GM11168 (cell line): ENCODE measurements around the gene PRKG1.

Experiments used
- in situ Hi-C: fragments of 300-500 bp; cut with MboI; formaldehyde crosslinking; loops from one replicate; pipeline ENCODE4 v1.12.0; 2022; ENCODE audit warnings: low sequenced_read_pairs; ENCODE audit not compliant: unreplicated experiment

PRKG1 gene

GRCh38 chr10:52276163-52276562 is 1201.9 kb downstream of the PRKG1 start:
- in situ Hi-C loops = no loop called here

- in situ Hi-C loops = no loop called here
Measured at GRCh38 chr10:52276986-52277385, 1202.7 kb downstream of the PRKG1 start.

- in situ Hi-C loops = no loop called here
Measured at GRCh38 chr10:52279546-52279945, 1205.3 kb downstream of the PRKG1 start.

GRCh38 chr10:52280051-52280450 is 1205.8 kb downstream of the PRKG1 start:
- in situ Hi-C loops = no loop called here

GRCh38 chr10:52283174-52283573 is 1208.9 kb downstream of the PRKG1 start:
- in situ Hi-C loops = no loop called here

GRCh38 chr10:52284416-52285013 is 1210.2 kb downstream of the PRKG1 start:
- in situ Hi-C loops = no loop called here

- in situ Hi-C loops = no loop called here
Measured at GRCh38 chr10:52287866-52288265, 1213.6 kb downstream of the PRKG1 start.

GRCh38 chr10:52297747-52298146 is 1223.5 kb downstream of the PRKG1 start:
- in situ Hi-C loops = no loop called here

GRCh38 chr10:52300599-52301277 is 1226.5 kb downstream of the PRKG1 start:
- in situ Hi-C loops = no loop called here

GRCh38 chr10:52308251-52309031 is 1234.2 kb downstream of the PRKG1 start:
- in situ Hi-C loops = no loop called here

GRCh38 chr10:52312942-52313255 is 1238.6 kb downstream of the PRKG1 start:
- in situ Hi-C loops = no loop called here

GRCh38 chr10:52313256-52313932 is 1239.1 kb downstream of the PRKG1 start:
- in situ Hi-C loops = no loop called here

- in situ Hi-C loops = no loop called here
Measured at GRCh38 chr10:52313933-52314821, 1239.9 kb downstream of the PRKG1 start, which contains the start of gene DKK1. DKK1 (plus strand) TSS chr10:52314281; CDS start chr10:52314435, 154 bp downstream.

GRCh38 chr10:52314822-52315552 is 1240.7 kb downstream of the PRKG1 start:
- in situ Hi-C loops = loop anchor here (5.0 kb wide), 1 partner anchor 172 kb away; no protein-coding TSS in a partner anchor

- in situ Hi-C loops = loop anchor here (5.0 kb wide), 1 partner anchor 171 kb away; no protein-coding TSS in a partner anchor
Measured at GRCh38 chr10:52316001-52316400, 1241.7 kb downstream of the PRKG1 start.

GRCh38 chr10:52316500-52316899 is 1242.2 kb downstream of the PRKG1 start:
- in situ Hi-C loops = loop anchor here (5.0 kb wide), 1 partner anchor 171 kb away; no protein-coding TSS in a partner anchor

GRCh38 chr10:52318136-52318701 is 1243.9 kb downstream of the PRKG1 start:
- in situ Hi-C loops = loop anchor here (5.0 kb wide), 1 partner anchor 169 kb away; no protein-coding TSS in a partner anchor

GRCh38 chr10:52318822-52319464 is 1244.7 kb downstream of the PRKG1 start:
- in situ Hi-C loops = loop anchor here (5.0 kb wide), 1 partner anchor 168 kb away; no protein-coding TSS in a partner anchor
